Measurements from ENCODE around the gene TMEM234. TPM values are rescaled to one million over a fixed set of nuclear protein-coding genes. Genes with fewer than 3 reads are reported as not detected.

The TMEM234 gene
- total RNA-seq, 1 donor from 2014 or later: 15.0 TPM

DNA sequence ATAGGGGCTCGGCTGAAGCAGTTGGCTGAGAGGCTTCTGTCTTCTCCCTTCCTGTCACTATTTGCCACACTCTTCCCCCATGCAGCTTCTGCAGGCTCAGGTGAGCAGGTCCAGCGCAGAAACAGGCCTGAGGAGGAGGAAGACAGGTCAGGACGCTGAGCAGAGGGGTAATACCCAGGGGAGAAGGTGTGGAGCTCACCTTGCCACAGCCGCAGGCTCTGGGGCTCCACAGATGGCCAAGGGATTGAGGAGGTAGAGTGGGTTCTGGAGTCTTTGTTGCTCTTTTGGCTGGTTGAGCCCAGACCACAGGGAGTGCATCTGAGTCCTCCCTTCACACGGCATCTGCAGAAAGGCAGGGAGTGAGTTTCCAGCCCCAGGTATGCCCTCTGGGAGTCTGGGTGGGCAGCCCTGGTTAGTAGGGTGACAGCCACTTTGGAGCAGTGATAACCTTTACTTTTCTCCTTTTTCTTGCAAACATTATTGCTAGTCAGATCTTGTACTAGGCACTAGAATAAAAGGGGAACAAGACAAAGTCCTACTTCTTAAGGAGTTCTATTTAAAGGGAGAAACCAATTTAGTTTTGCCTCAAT is 9.8 kb upstream of the TMEM234 start:
- Mint-ChIP-seq H3K27ac (peak overlapping the region; percentile 23), H3K9me3 (no peaks in the 10 kb centered on the region), H3K36me3 (ENCODE audit: low read depth) (peaks cover 31% of the 10 kb centered on the region), H3K27me3 (ENCODE audit: insufficient read depth) (no peaks in the 10 kb centered on the region), H3K4me3 (no peak overlapping the region), H3K4me1 (ENCODE audit: low read depth) (peaks cover 7% of the 10 kb centered on the region)
- no peak for DNase-seq (ENCODE audit: low spot score)
- intact Hi-C loops (cut with micrococcal nuclease): no loop called here

- Mint-ChIP-seq H3K4me3 (no peak overlapping the region), H3K27me3 (ENCODE audit: insufficient read depth) (no peaks in the 10 kb centered on the region), H3K36me3 (ENCODE audit: low read depth) (peaks cover 39% of the 10 kb centered on the region), H3K27ac (no peak overlapping the region), H3K4me1 (ENCODE audit: low read depth) (peaks cover 14% of the 10 kb centered on the region), H3K9me3 (no peaks in the 10 kb centered on the region)
- DNase-seq (ENCODE audit: low spot score): no peak
- intact Hi-C loops (cut with micrococcal nuclease): loop anchor here (10.0 kb wide), 1 partner anchor 46 kb away; no protein-coding TSS in a partner anchor
Measured at GRCh38 chr1:32228771-32229170, 6.6 kb upstream of the TMEM234 start.

- H3K4me1 Mint-ChIP-seq (ENCODE audit: low read depth): peaks cover 32% of the 10 kb centered on the region
- intact Hi-C loops (cut with micrococcal nuclease): loop anchor here (10.0 kb wide), 1 partner anchor 51 kb away; no protein-coding TSS in a partner anchor
- DNase-seq (ENCODE audit: low spot score): no peak
- H3K36me3 Mint-ChIP-seq (ENCODE audit: low read depth): peaks cover 39% of the 10 kb centered on the region
- H3K27ac Mint-ChIP-seq: no peak overlapping the region
- no peaks in the 10 kb centered on the region for H3K9me3 Mint-ChIP-seq
- no peaks in the 10 kb centered on the region for H3K27me3 Mint-ChIP-seq (ENCODE audit: insufficient read depth)
- peak overlapping the region; percentile 98 for H3K4me3 Mint-ChIP-seq
Measured at GRCh38 chr1:32224285-32224684, 2.1 kb upstream of the TMEM234 start.

- Mint-ChIP-seq H3K36me3 (ENCODE audit: low read depth) (peaks cover 33% of the 10 kb centered on the region), H3K27ac (peak overlapping the region; percentile 73), H3K9me3 (no peaks in the 10 kb centered on the region), H3K27me3 (ENCODE audit: insufficient read depth) (no peaks in the 10 kb centered on the region), H3K4me1 (ENCODE audit: low read depth) (peaks cover 32% of the 10 kb centered on the region), H3K4me3 (peak overlapping the region; percentile 98)
- intact Hi-C loops (cut with micrococcal nuclease): loop anchor here (2.0 to 10.0 kb wide), 2 partner anchors 51 to 191 kb away; no protein-coding TSS in a partner anchor
- no peak for DNase-seq (ENCODE audit: low spot score)
Measured at GRCh38 chr1:32223683-32224082, 1.5 kb upstream of the TMEM234 start.

DNA sequence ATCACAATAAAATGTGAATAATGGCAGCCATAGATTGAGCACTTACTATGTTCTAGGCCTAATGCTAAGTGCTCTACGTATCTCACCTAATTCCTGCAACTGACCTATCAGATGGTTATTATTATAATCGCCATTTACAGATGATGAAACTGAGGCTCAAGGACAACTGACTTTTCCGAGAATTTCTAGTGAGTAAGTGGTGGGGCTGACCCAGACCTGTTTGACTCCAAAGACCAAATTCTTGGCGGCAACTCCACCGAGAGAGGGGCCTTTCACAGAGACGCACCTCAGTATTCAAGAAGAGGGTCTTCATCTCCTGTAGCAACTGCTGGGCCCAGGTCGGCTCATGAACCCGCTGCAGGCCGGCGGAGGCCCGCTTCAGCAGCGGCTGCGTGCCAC is 573 bp downstream of the TMEM234 start:
- Mint-ChIP-seq H3K4me3 (peak overlapping the region; percentile 98), H3K36me3 (ENCODE audit: low read depth) (peaks cover 25% of the 10 kb centered on the region), H3K4me1 (ENCODE audit: low read depth) (peaks cover 27% of the 10 kb centered on the region), H3K9me3 (no peaks in the 10 kb centered on the region), H3K27ac (peak overlapping the region; percentile 95), H3K27me3 (ENCODE audit: insufficient read depth) (no peaks in the 10 kb centered on the region)
- DNase-seq (ENCODE audit: low spot score): no peak
- intact Hi-C loops (cut with micrococcal nuclease): loop anchor here (10.0 kb wide), 1 partner anchor 53 kb away; no protein-coding TSS in a partner anchor

DNA sequence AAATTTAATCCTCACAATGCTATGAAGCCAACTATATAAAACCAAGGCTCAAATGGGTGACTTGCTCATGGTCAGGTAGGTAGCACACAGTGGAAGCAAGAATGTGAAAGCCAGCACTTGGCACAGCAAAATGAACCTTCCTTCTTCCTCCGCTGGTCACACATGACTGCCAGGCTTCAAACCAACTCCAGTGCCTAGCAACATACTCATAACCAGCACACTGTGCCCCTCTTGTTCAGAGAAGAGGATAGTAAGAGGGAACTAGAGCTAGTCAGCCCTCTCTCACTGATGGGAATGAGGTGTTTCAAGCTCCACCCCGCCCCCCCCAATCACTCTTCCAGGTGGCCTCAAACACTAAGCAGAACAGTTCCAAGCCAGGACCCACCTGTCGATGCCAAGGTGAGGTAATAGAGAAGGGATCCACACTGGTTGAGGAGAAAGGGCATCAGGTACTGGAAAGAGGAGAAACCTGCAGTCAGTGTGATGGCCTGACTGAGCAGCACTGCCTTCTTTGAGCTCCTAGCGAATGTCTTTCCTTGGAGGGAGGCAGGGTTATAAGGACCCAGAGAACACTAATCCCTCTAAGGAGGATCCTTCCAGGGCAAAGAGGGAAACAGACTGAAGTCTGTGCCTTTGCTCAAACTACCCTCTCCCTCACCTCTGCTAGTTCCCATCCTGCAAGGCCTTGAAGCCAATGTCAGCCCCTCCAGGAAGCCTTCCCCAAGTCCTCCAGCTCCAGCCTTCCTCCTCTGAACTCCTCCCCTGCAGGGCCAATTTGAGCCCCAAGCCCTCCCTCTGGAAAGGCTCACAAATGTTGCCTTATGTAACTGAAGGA is 1.2 kb downstream of the TMEM234 start:
- Mint-ChIP-seq H3K27me3 (ENCODE audit: insufficient read depth) (no peaks in the 10 kb centered on the region), H3K9me3 (no peaks in the 10 kb centered on the region), H3K4me3 (peak overlapping the region; percentile 98), H3K4me1 (ENCODE audit: low read depth) (peaks cover 32% of the 10 kb centered on the region), H3K36me3 (ENCODE audit: low read depth) (peaks cover 21% of the 10 kb centered on the region), H3K27ac (peak overlapping the region; percentile 95)
- intact Hi-C loops (cut with micrococcal nuclease): loop anchor here (10.0 kb wide), 1 partner anchor 54 kb away; no protein-coding TSS in a partner anchor
- no peak for DNase-seq (ENCODE audit: low spot score)

- Mint-ChIP-seq H3K4me1 (ENCODE audit: low read depth) (peaks cover 35% of the 10 kb centered on the region), H3K9me3 (no peaks in the 10 kb centered on the region), H3K36me3 (ENCODE audit: low read depth) (peaks cover 13% of the 10 kb centered on the region), H3K4me3 (no peak overlapping the region), H3K27me3 (ENCODE audit: insufficient read depth) (no peaks in the 10 kb centered on the region), H3K27ac (no peak overlapping the region)
- no peak for DNase-seq (ENCODE audit: low spot score)
- intact Hi-C loops (cut with micrococcal nuclease): no loop called here
Measured at GRCh38 chr1:32219022-32219421, 3.1 kb downstream of the TMEM234 start.

DNA sequence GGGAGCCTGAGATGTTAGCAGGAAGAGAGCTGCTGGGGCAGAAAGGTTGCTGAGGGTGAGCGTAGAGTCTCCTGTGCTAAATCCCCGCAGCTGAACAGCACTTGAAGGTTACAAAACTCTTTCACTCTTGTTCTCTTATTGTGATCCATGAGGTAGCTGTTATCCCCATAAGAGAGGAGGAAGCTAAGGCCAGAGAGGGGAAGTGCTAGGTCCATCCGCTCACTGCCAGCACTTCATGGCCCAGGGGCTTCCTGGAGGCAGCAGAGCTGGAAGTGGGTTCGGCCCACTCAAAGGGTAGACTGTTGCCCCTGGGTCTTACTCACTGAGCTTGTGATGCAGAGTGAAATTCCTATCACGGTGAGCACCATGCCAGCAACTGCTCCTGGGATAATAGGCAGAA is 5.6 kb downstream of the TMEM234 start:
- intact Hi-C loops (cut with micrococcal nuclease): no loop called here
- H3K4me1 Mint-ChIP-seq (ENCODE audit: low read depth): peaks cover 24% of the 10 kb centered on the region
- H3K36me3 Mint-ChIP-seq (ENCODE audit: low read depth): peaks cover 6% of the 10 kb centered on the region
- no peak overlapping the region for H3K4me3 Mint-ChIP-seq
- no peak for DNase-seq (ENCODE audit: low spot score)
- no peak overlapping the region for H3K27ac Mint-ChIP-seq
- H3K27me3 Mint-ChIP-seq (ENCODE audit: insufficient read depth): no peaks in the 10 kb centered on the region
- H3K9me3 Mint-ChIP-seq: no peaks in the 10 kb centered on the region

DNA sequence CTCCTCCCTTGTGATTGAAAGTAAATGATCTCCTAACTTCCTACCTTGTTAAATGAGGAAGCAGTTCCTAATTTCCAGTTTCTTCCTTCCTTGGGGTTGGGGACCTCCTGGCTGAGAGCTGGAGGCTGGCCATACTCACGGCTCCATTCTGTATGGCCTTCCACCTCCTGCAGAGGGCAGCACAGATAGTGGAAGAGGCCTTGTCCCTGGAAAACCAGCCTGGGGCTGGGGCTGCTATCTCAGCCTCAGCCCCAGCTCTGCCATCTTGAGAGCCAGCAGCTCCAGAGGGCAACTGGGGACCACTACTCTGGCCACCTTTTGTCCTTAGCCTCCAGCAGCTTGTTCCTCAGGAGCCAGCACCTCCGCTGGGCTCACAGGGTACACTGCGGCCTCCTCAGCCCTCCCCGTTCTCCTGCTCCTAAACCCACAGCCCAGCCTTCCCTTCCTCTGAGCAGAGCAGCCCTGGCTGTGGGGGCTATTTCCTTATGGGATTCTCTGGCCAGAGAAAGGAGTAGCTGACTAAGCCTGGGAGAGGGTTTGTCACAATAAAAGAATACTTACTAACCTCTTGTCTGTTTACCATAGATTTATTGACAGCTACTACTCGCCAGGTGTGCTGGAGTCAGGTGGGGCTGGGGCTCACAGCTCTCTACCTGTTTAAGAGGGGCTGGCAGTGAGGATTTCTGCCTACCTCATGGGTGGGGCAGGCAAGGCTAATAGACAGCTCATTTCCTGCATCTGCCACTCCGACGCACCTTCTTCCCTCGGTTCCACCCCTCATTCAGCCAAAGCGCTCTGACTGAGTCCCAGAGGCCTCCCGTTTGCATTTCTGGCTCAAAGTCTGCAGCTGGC is 6.3 kb downstream of the TMEM234 start:
- Mint-ChIP-seq H3K4me1 (ENCODE audit: low read depth) (peaks cover 17% of the 10 kb centered on the region), H3K27me3 (ENCODE audit: insufficient read depth) (no peaks in the 10 kb centered on the region), H3K4me3 (no peak overlapping the region), H3K27ac (no peak overlapping the region), H3K36me3 (ENCODE audit: low read depth) (peaks cover 6% of the 10 kb centered on the region), H3K9me3 (no peaks in the 10 kb centered on the region)
- DNase-seq (ENCODE audit: low spot score): peak; percentile 35
- intact Hi-C loops (cut with micrococcal nuclease): loop anchor here (1.0 kb wide), 3 partner anchors 32 to 198 kb away; no protein-coding TSS in a partner anchor

DNA sequence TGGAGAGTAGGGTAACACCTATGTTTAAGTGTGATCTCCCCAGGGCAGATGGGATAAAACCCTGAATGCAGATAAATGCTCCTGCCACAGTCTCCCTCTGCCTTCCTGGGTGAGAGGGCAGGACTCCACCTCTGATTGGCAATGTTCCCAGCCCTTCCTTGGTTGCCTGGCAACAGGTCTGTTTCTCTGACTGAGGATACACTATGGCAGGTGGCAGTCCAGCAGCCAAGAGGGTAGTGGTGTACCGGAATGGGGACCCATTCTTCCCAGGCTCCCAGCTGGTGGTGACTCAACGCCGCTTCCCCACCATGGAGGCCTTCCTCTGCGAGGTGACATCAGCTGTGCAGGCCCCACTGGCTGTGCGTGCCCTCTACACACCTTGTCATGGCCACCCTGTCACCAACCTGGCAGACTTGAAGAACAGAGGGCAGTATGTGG is 13.2 kb downstream of the TMEM234 start, which contains the start of gene DCDC2B:
DCDC2B (plus strand) TSS at position 199 of the 438 bp plus-strand sequence; CDS start at position 204, 5 bp downstream.
- H3K36me3 Mint-ChIP-seq (ENCODE audit: low read depth): peaks cover 5% of the 10 kb centered on the region
- no peak within 1 kb of the TSS for H3K4me3 Mint-ChIP-seq
- H3K9me3 Mint-ChIP-seq: no peaks in the 10 kb centered on the region
- peaks cover 14% of the 10 kb centered on the region for H3K4me1 Mint-ChIP-seq (ENCODE audit: low read depth)
- no peak for DNase-seq (ENCODE audit: low spot score)
- intact Hi-C loops (cut with micrococcal nuclease): no loop called here
- H3K27me3 Mint-ChIP-seq (ENCODE audit: insufficient read depth): no peaks in the 10 kb centered on the region
- H3K27ac Mint-ChIP-seq: peak within 1 kb of the TSS; percentile 40

DNA sequence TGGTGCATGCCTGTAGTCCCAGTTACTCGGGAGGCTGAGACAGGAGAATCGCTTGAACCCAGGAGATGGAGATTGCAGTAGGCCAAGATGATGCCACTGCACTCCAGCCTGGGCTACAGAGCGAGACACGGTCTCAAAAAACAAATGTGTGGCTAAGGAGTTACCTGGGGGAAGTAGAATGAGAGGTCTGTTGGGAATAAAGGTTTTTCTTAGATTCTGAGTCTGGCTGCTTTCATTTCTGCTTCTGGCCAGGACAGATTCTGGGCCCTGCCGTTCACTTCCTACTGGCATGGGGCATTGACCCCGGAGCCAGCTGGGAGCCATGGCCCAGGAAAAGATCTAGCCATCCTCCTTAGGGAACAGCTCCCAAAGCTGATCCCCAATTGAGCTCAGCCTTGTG is 13.7 kb downstream of the TMEM234 start:
- Mint-ChIP-seq H3K27ac (no peak overlapping the region), H3K36me3 (ENCODE audit: low read depth) (peaks cover 5% of the 10 kb centered on the region), H3K27me3 (ENCODE audit: insufficient read depth) (no peaks in the 10 kb centered on the region), H3K4me1 (ENCODE audit: low read depth) (peaks cover 19% of the 10 kb centered on the region), H3K4me3 (no peak overlapping the region), H3K9me3 (no peaks in the 10 kb centered on the region)
- intact Hi-C loops (cut with micrococcal nuclease): no loop called here
- DNase-seq (ENCODE audit: low spot score): no peak

Data from activated T-helper 1 cell treated with anti-CD3 and anti-CD28 coated beads, Interleukin-12 subunit alpha, Interleukin-12 subunit beta, Interleukin-2, Interleukin-4 antibody, amounts not matched to agents 30 ng/mL and 10 ng/mL and 1 ng/mL, durations not matched to agents 14 hours and 24 hours and 36 hours (primary cell).